HEK293 (cell line): ENCODE measurements around the gene GANAB.

Experiments
- BCL6B ChIP-seq: fragments of 450-650 bp; formaldehyde crosslinking; IDR thresholded peaks from 2 replicates; pipeline ENCODE4 v1.5.1; 2017; ENCODE audit warnings: missing biosample characterization, missing genetic modification characterization
- HIC1 ChIP-seq: fragments of 450-650 bp; formaldehyde crosslinking; IDR thresholded peaks from 2 replicates; pipeline ENCODE4 v1.5.1; 2016; ENCODE audit warnings: missing biosample characterization, missing genetic modification characterization
- KLF17 ChIP-seq: fragments of 450-650 bp; formaldehyde crosslinking; IDR thresholded peaks from 2 replicates; pipeline ENCODE4 v1.5.1; 2016; ENCODE audit warnings: missing biosample characterization, missing genetic modification characterization
- KLF8 ChIP-seq: fragments of 450-650 bp; formaldehyde crosslinking; IDR thresholded peaks from 2 replicates; pipeline ENCODE4 v1.5.1; 2016; ENCODE audit warnings: missing biosample characterization, missing genetic modification characterization
- MEIS1 ChIP-seq: sonication (generic); formaldehyde crosslinking; IDR thresholded peaks from 2 replicates; pipeline ENCODE4 v1.8.1; 2022; ENCODE audit warnings: missing genetic modification reagents, mild to moderate bottlenecking, borderline replicate concordance
- PRDM2 ChIP-seq: fragments of 450-650 bp; formaldehyde crosslinking; IDR thresholded peaks from 2 replicates; pipeline ENCODE4 v1.5.1; 2016; ENCODE audit warnings: missing biosample characterization, missing genetic modification characterization, borderline replicate concordance
- PRDM4 ChIP-seq: fragments of 450-650 bp; formaldehyde crosslinking; IDR thresholded peaks from 2 replicates; pipeline ENCODE4 v1.5.1; 2017; ENCODE audit warnings: missing biosample characterization, missing genetic modification characterization
- REPIN1 ChIP-seq: fragments of 450-650 bp; formaldehyde crosslinking; IDR thresholded peaks from 2 replicates; pipeline ENCODE4 v1.5.1; 2017; ENCODE audit warnings: missing biosample characterization, missing genetic modification characterization, low read depth
- SALL2 ChIP-seq: fragments of 450-650 bp; formaldehyde crosslinking; IDR thresholded peaks from 2 replicates; pipeline ENCODE4 v1.5.0; 2017; ENCODE audit warnings: missing biosample characterization, mild to moderate bottlenecking, missing genetic modification characterization, borderline replicate concordance
- SP3 ChIP-seq: fragments of 450-650 bp; formaldehyde crosslinking; IDR thresholded peaks from 2 replicates; pipeline ENCODE4 v1.5.1; 2016; ENCODE audit warnings: missing biosample characterization, missing genetic modification characterization
- YY2 ChIP-seq: fragments of 450-650 bp; formaldehyde crosslinking; IDR thresholded peaks from 2 replicates; pipeline ENCODE4 v1.5.1; 2016; ENCODE audit warnings: missing biosample characterization, missing genetic modification characterization
- ZNF169 ChIP-seq: fragments of 450-650 bp; formaldehyde crosslinking; IDR thresholded peaks from 2 replicates; pipeline ENCODE4 v1.5.1; 2016; ENCODE audit warnings: missing biosample characterization, missing genetic modification characterization
- ZNF280C ChIP-seq: fragments of 450-650 bp; formaldehyde crosslinking; IDR thresholded peaks from 2 replicates; pipeline ENCODE4 v1.5.1; 2016; ENCODE audit warnings: missing biosample characterization, missing genetic modification characterization
- ZNF335 ChIP-seq: fragments of 450-650 bp; formaldehyde crosslinking; conservative IDR thresholded peaks from 2 replicates; pipeline ENCODE4 v1.5.1; 2016; ENCODE audit warnings: missing biosample characterization, missing genetic modification characterization
- ZNF48 ChIP-seq: fragments of 450-650 bp; formaldehyde crosslinking; IDR thresholded peaks from 2 replicates; pipeline ENCODE4 v1.5.1; 2016; ENCODE audit warnings: missing biosample characterization, missing genetic modification characterization
- ZNF530 ChIP-seq: fragments of 450-650 bp; formaldehyde crosslinking; IDR thresholded peaks from 2 replicates; pipeline ENCODE4 v1.5.1; 2016; ENCODE audit warnings: low read depth, missing biosample characterization, missing genetic modification characterization
- ZNF621 ChIP-seq: fragments of 450-650 bp; formaldehyde crosslinking; IDR thresholded peaks from 2 replicates; pipeline ENCODE4 v1.5.1; 2017; ENCODE audit warnings: missing biosample characterization, missing genetic modification characterization
- ZNF623 ChIP-seq: fragments of 450-650 bp; formaldehyde crosslinking; IDR thresholded peaks from 2 replicates; pipeline ENCODE4 v1.5.1; 2016; ENCODE audit warnings: missing biosample characterization, missing genetic modification characterization
- ZNF664 ChIP-seq: fragments of 450-650 bp; formaldehyde crosslinking; IDR thresholded peaks from 2 replicates; pipeline ENCODE4 v1.5.1; 2016; ENCODE audit warnings: missing biosample characterization, missing genetic modification characterization
- ZSCAN5A ChIP-seq: fragments of 450-650 bp; formaldehyde crosslinking; IDR thresholded peaks from 2 replicates; pipeline ENCODE4 v1.5.1; 2016; ENCODE audit warnings: missing biosample characterization, missing genetic modification characterization

The GANAB gene

GRCh38 chr11:62645946-62646824, at the start of gene GANAB (continued):
- TF ChIP-seq HIC1 (tag by site-specific recombination) = no peak
- no peak for TF ChIP-seq ZNF623
- no peak for TF ChIP-seq MEIS1
- TF ChIP-seq KLF17 (tag by site-specific recombination) = peak; percentile 45; the same call in 1 of the 2 replicates
- TF ChIP-seq ZNF48 (tag by site-specific recombination) = no peak
- no peak for TF ChIP-seq ZSCAN5A
- TF ChIP-seq ZNF169 = no peak
- TF ChIP-seq ZNF530 (tag by site-specific recombination) = no peak
- TF ChIP-seq SALL2 (tag by site-specific recombination) = no peak
- TF ChIP-seq PRDM4 (tag by site-specific recombination) = no peak
- TF ChIP-seq PRDM2 (tag by site-specific recombination) = no peak
- TF ChIP-seq ZNF280C (tag by site-specific recombination) = no peak
- TF ChIP-seq REPIN1 = no peak
- no peak for TF ChIP-seq BCL6B (tag by site-specific recombination)
- peak; percentile 80 for TF ChIP-seq ZNF335 (tag by site-specific recombination)
- 0 out of 2 replicates have a peak, but pooled peaks have one; percentile 38 for TF ChIP-seq KLF8
- no peak for TF ChIP-seq ZNF621 (tag by site-specific recombination)
- peak; percentile 75 for TF ChIP-seq YY2 (tag by site-specific recombination)
- peak; percentile 79 for TF ChIP-seq SP3 (tag by site-specific recombination)
- TF ChIP-seq ZNF664 (tag by site-specific recombination) = no peak
